Measurements from ENCODE around the gene DCAF8.

- TF ChIP-seq, protein P1, sequence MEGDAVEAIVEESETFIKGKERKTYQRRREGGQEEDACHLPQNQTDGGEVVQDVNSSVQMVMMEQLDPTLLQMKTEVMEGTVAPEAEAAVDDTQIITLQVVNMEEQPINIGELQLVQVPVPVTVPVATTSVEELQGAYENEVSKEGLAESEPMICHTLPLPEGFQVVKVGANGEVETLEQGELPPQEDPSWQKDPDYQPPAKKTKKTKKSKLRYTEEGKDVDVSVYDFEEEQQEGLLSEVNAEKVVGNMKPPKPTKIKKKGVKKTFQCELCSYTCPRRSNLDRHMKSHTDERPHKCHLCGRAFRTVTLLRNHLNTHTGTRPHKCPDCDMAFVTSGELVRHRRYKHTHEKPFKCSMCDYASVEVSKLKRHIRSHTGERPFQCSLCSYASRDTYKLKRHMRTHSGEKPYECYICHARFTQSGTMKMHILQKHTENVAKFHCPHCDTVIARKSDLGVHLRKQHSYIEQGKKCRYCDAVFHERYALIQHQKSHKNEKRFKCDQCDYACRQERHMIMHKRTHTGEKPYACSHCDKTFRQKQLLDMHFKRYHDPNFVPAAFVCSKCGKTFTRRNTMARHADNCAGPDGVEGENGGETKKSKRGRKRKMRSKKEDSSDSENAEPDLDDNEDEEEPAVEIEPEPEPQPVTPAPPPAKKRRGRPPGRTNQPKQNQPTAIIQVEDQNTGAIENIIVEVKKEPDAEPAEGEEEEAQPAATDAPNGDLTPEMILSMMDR (IDR thresholded peaks at IDR 0.05) = no peak
- no peak for TF ChIP-seq POLR2A (IDR thresholded peaks at IDR 0.05)
Measured at GRCh38 chr1:160267284-160267991, 5.1 kb upstream of the DCAF8 start.
